ENCODE data around the gene DPYD.
A peak's percentile ranks its signal among the peaks of the same experiment; 100 is the strongest.

The DPYD gene

DNA sequence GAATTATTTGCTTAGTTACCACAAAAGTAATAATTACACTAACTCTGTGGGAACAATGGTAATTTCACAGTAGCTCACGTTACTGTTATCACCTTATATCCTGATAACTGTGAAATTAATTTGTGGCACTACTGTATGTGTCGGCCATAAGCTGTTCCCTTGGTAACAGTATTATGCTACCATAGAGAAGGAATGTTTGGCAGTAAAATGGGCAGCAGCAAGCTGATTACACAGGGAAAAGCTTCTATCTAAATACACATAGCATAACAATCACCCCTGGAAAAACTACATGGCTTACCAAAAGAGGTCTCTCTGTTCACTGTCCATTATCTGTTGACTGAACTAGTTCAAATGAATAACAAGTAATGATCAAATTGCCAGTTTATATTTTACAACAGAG is 124.1 kb downstream of the DPYD start:
- no peaks in the 10 kb centered on the region for H3K9me2 ChIP-seq (replicated peaks; ENCODE audit: insufficient read depth, low read length)
- peaks cover 3% of the 10 kb centered on the region; the same call in 1 of the 2 replicates for H3F3A ChIP-seq (ENCODE audit: insufficient read depth, low read length)
- H3K27ac ChIP-seq (ENCODE audit: low read length): no peak overlapping the region
- 0 out of 2 replicates have a peak, but pooled peaks cover 3% of the 10 kb centered on the region for H3K4me1 ChIP-seq (ENCODE audit: low read length)
- H3K79me2 ChIP-seq (ENCODE audit: low read length): no peaks in the 10 kb centered on the region
- no peak for DNase-seq
- H3K9ac ChIP-seq (ENCODE audit: low read length): no peak overlapping the region
- H2AFZ ChIP-seq (ENCODE audit: low read length): no peak overlapping the region
- H3K9me3 ChIP-seq (replicated peaks; ENCODE audit: insufficient read depth, low read length): no peaks in the 10 kb centered on the region
- H4K20me1 ChIP-seq (ENCODE audit: insufficient read depth, low read length): no peaks in the 10 kb centered on the region
- no peak overlapping the region for H3K4me2 ChIP-seq (ENCODE audit: low read depth, low read length)
- H3K36me3 ChIP-seq (replicated peaks; ENCODE audit: insufficient read depth, low read length): no peaks in the 10 kb centered on the region
- TF ChIP-seq EZH2 (optimal IDR thresholded peaks at IDR 0.05; ENCODE audit: low read depth, low read length): no peak
- TF ChIP-seq EZH2phosphoT487 (IDR thresholded peaks at IDR 0.05; ENCODE audit: low read length): no peak
- TF ChIP-seq, protein P1, sequence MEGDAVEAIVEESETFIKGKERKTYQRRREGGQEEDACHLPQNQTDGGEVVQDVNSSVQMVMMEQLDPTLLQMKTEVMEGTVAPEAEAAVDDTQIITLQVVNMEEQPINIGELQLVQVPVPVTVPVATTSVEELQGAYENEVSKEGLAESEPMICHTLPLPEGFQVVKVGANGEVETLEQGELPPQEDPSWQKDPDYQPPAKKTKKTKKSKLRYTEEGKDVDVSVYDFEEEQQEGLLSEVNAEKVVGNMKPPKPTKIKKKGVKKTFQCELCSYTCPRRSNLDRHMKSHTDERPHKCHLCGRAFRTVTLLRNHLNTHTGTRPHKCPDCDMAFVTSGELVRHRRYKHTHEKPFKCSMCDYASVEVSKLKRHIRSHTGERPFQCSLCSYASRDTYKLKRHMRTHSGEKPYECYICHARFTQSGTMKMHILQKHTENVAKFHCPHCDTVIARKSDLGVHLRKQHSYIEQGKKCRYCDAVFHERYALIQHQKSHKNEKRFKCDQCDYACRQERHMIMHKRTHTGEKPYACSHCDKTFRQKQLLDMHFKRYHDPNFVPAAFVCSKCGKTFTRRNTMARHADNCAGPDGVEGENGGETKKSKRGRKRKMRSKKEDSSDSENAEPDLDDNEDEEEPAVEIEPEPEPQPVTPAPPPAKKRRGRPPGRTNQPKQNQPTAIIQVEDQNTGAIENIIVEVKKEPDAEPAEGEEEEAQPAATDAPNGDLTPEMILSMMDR (IDR thresholded peaks at IDR 0.05; ENCODE audit: low read length): no peak
- no peaks in the 10 kb centered on the region for H3K27me3 ChIP-seq (replicated peaks; ENCODE audit: insufficient read depth, low read length)
- no peak overlapping the region for H3K4me3 ChIP-seq (ENCODE audit: low read length)

- H3K4me1 ChIP-seq (ENCODE audit: low read length): peaks cover 11% of the 10 kb centered on the region
- no peak for DNase-seq
- H3K4me2 ChIP-seq (ENCODE audit: low read depth, low read length): no peak overlapping the region
- H3K36me3 ChIP-seq (replicated peaks; ENCODE audit: insufficient read depth, low read length): no peaks in the 10 kb centered on the region
- H2AFZ ChIP-seq (ENCODE audit: low read length): no peak overlapping the region
- H4K20me1 ChIP-seq (ENCODE audit: insufficient read depth, low read length): no peaks in the 10 kb centered on the region
- H3K79me2 ChIP-seq (ENCODE audit: low read length): no peaks in the 10 kb centered on the region; the same call in 1 of the 2 replicates
- H3K9me3 ChIP-seq (replicated peaks; ENCODE audit: insufficient read depth, low read length): no peaks in the 10 kb centered on the region
- H3K9ac ChIP-seq (ENCODE audit: low read length): no peak overlapping the region
- no peak overlapping the region for H3K27ac ChIP-seq (ENCODE audit: low read length)
- no peaks in the 10 kb centered on the region for H3K27me3 ChIP-seq (replicated peaks; ENCODE audit: insufficient read depth, low read length)
- no peaks in the 10 kb centered on the region for H3K9me2 ChIP-seq (replicated peaks; ENCODE audit: insufficient read depth, low read length)
- no peak for TF ChIP-seq EZH2 (optimal IDR thresholded peaks at IDR 0.05; ENCODE audit: low read depth, low read length)
- TF ChIP-seq, protein P1 (IDR thresholded peaks at IDR 0.05; ENCODE audit: low read length): no peak
- H3F3A ChIP-seq (ENCODE audit: insufficient read depth, low read length): peaks cover 6% of the 10 kb centered on the region; the same call in 1 of the 2 replicates
- no peak overlapping the region for H3K4me3 ChIP-seq (ENCODE audit: low read length)
Measured at GRCh38 chr1:97792655-97793054, 128.2 kb downstream of the DPYD start.

- TF ChIP-seq EZH2phosphoT487 (IDR thresholded peaks at IDR 0.05; ENCODE audit: low read length) (no peak), EZH2 (optimal IDR thresholded peaks at IDR 0.05; ENCODE audit: low read depth, low read length) (no peak)
- TF ChIP-seq, protein P1 (IDR thresholded peaks at IDR 0.05; ENCODE audit: low read length): no peak
- Histone ChIP-seq H3K27ac (ENCODE audit: low read length) (peak overlapping the region; percentile 60; the same call in 1 of the 2 replicates), H3K4me1 (ENCODE audit: low read length) (peaks cover 11% of the 10 kb centered on the region), H3K4me2 (ENCODE audit: low read depth, low read length) (peak overlapping the region; percentile 38; the same call in 1 of the 2 replicates), H3K9ac (ENCODE audit: low read length) (no peak overlapping the region; the same call in 1 of the 2 replicates), H3K79me2 (ENCODE audit: low read length) (no peaks in the 10 kb centered on the region; the same call in none of the 2 replicates), H3K27me3 (replicated peaks; ENCODE audit: insufficient read depth, low read length) (no peaks in the 10 kb centered on the region), H3K36me3 (replicated peaks; ENCODE audit: insufficient read depth, low read length) (no peaks in the 10 kb centered on the region), H3F3A (ENCODE audit: insufficient read depth, low read length) (peaks cover 6% of the 10 kb centered on the region; the same call in 1 of the 2 replicates), H3K9me2 (replicated peaks; ENCODE audit: insufficient read depth, low read length) (no peaks in the 10 kb centered on the region), H3K4me3 (ENCODE audit: low read length) (no peak overlapping the region; the same call in 1 of the 2 replicates), H4K20me1 (ENCODE audit: insufficient read depth, low read length) (no peaks in the 10 kb centered on the region), H3K9me3 (replicated peaks; ENCODE audit: insufficient read depth, low read length) (no peaks in the 10 kb centered on the region), H2AFZ (ENCODE audit: low read length) (no peak overlapping the region)
- DNase-seq: peak; percentile 81
Measured at GRCh38 chr1:97791251-97791650, 129.6 kb downstream of the DPYD start.
